Pancreas (tissue), 10 donors: ENCODE measurements around the gene EMILIN1. TPM values are rescaled to one million over a fixed set of nuclear protein-coding genes. Genes with fewer than 3 reads are reported as not detected.

ENCODE experiments used
- ATAC-seq, 4 donors: fragments of 200-7000 bp; cut with Tn5 transposase; one replicate each; pipeline versions ENCODE4 v1.8.0 to v1.9.1; 2020; ENCODE audit warnings: mild to moderate bottlenecking in 4 of 4, moderate library complexity in 4 of 4
- DNase-seq, 6 donors: peaks; one replicate each; pipeline ENCODE4 v3.0.0-alpha.2; 2020
- FAIRE-seq: peaks from 2 replicates; lab custom pipeline; 2012; peaks lifted over from hg19 to GRCh38; lab: Jason Lieb, UNC
- H3K27ac ChIP-seq, 4 donors: fragments of 200-600 bp; sonication (generic); 1 replicate in 3 of 4; 2 replicates in 1 of 4; pipeline versions ENCODE4 v1.5.0 to v1.8.0; 2020
- H3K27me3 ChIP-seq, 4 donors: fragments of 200-600 bp; one replicate each; pipeline ENCODE4 v1.8.0; 2021
- H3K36me3 ChIP-seq, 3 donors: fragments of 200-600 bp; sonication (generic) in 1 of 3; one replicate each; pipeline versions ENCODE4 v1.5.0 to v1.8.0; 2020 to 2021
- H3K4me1 ChIP-seq, 3 donors: fragments of 200-600 bp; one replicate each; pipeline ENCODE4 v1.8.0; 2021
- H3K4me3 ChIP-seq, 4 donors: fragments of 200-600 bp; sonication (generic) in 2 of 4; one replicate each; pipeline versions ENCODE4 v1.5.0 to v1.8.0; 2020 to 2021
- H3K9me3 ChIP-seq, 4 donors: fragments of 200-600 bp; one replicate each; pipeline ENCODE4 v1.8.0; 2021
- CTCF ChIP-seq, 4 donors: fragments of 200-600 bp; sonication (generic) in 3 of 4; IDR thresholded peaks; one replicate each; pipeline versions ENCODE4 v1.5.0 to v1.8.0; 2021; ENCODE audit warnings: antibody characterized with exemption in 4 of 4
- WGBS, 2 donors: extraction: QIAGEN DNeasy Blood & Tissue Kit; methylation state at CpG; one replicate each; pipeline ENCODE4 v1.1.7; 2013; 5-methylcytosine and 5-hydroxymethylcytosine counted together
- intact Hi-C, 3 donors: fragments of 100-400 bp; cut with DNase I; formaldehyde crosslinking; loops; one replicate each; pipeline versions ENCODE4 v1.11.1 to v1.14.2; 2022
- polyA plus RNA-seq, 2 donors: library from polyadenylated mRNA; stranded (reverse); fragments of 200-250 nt; gene quantifications; one replicate each; pipeline ENCODE4 v1.2.3, GENCODE V29; 2013
- total RNA-seq, 6 donors: library from RNA; stranded (reverse); fragmentation: NEBNext Ultra II Directional in 4 of 6; extraction: Animal tissue kit (Norgen Biotek cat#: 25700) in 4 of 6; gene quantifications; one replicate each; pipeline versions ENCODE4 v1.2.1 to v1.2.4, GENCODE V29; 2021 to 2023
- donor health status: healthy with polysubstance abuse.
- donor health status: DM: no; HTN: no; CAD: no; lungs with moderate emphysema.
- donor health status: DM: no; HTN: no; CAD: no.
- donor health status: control.
- donor health status: control.
- donor health status: Bipolar disorder and iron deficiency.
- donor health status: DM: yes; HTN: yes; CAD: no.
- donor health status: DM: no; HTN: no; CAD: no.
- donor health status: DM: no; HTN: no; CAD: no.
- donor health status: DM: yes; HTN: yes; CAD: no.

EMILIN1 gene
- total and polyA plus RNA-seq, 8 donors, result 2.6 to 47.1 (median 7.3) TPM

- Histone ChIP-seq H3K27ac (peak overlapping the region in 1 of 4 donors; percentile 81), H3K4me1 (peaks cover 0 to 6% (median 6%) of the 10 kb centered on the region in 3 donors), H3K9me3 (no peaks in the 10 kb centered on the region), H3K4me3 (peak overlapping the region; percentile 75 to 98 (median 86)), H3K27me3 (no peaks in the 10 kb centered on the region), H3K36me3 (peaks cover 6 to 16% (median 12%) of the 10 kb centered on the region in 3 donors)
- ATAC-seq, result no peak
- TF ChIP-seq CTCF (IDR thresholded peaks at IDR 0.05), result no peak
- intact Hi-C loops, result no loop called here
- WGBS, 2 donors, result 22 to 26% methylated on average over 14 of the region's 14 CpGs
- peak in 1 of 6 donors; percentile 49 for DNase-seq
- no peak for FAIRE-seq
Observed at GRCh38 chr2:27133195-27133875, 54.9 kb downstream of the EMILIN1 start.

DNA sequence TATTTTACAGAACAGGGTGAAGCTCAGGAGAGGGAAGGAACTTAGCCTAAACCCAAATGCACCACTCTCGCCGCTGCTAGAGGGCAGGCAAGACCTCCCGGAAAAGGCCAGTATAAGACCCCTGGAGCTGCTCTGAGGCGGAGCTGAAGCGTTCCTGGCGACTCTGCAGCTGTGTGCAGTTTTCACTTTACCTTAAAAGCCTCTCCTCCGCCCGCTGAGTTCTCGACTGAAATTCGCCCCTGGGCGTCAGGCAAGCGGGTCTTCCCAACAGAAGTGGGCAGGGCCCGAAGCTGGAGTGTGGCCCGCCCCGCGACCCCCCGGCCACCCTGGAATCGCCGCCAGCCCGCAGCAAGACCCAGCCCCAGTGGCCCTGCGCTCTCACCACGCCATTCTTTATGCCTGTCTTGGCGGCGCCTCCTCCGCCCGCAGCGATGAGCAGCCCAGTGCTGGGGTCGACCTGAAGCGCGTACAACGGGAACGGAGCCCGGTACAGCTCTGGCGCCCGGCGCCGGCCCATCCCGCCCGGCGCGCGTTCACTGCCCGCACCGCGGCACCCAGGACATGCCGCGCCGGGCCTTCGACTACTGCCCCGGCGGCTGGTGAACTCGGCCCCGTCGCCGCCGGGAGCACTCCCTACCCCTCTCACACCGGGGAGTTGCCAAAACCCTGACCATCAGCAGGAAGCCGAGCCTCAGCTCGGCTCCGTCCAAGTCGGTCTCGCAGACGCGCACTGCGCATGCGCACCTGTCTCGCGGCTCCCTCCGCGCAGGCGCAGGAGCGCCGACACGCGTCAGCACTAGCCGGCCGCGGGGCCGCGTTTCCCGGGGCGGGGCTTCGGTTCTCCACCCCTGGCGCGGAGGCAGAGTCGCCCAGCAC lies 55.7 kb downstream of the EMILIN1 start, which contains the start of gene PREB:
TSS of gene PREB (minus strand) at position 732 of the 876 bp plus-strand sequence. CDS start at position 517, 215 bp downstream.
- TF ChIP-seq CTCF (IDR thresholded peaks at IDR 0.05), result no peak
- peak within 1 kb of the TSS; percentile 68 to 81 (median 74) for H3K27ac ChIP-seq
- H3K4me1 ChIP-seq, result peaks cover 0 to 6% (median 6%) of the 10 kb centered on the region in 3 donors
- 0% methylated on average over 59 to 86 of the region's 86 CpGs for WGBS, 2 donors
- intact Hi-C loops, result no loop called here
- no peaks in the 10 kb centered on the region for H3K9me3 ChIP-seq
- no peaks in the 10 kb centered on the region for H3K27me3 ChIP-seq
- peak; percentile 95 to 97 (median 97) for ATAC-seq
- FAIRE-seq, result no peak
- H3K36me3 ChIP-seq, result peaks cover 6 to 16% (median 12%) of the 10 kb centered on the region in 3 donors
- DNase-seq, result peak; percentile 96 to 100 (median 99)
- peak within 1 kb of the TSS; percentile 75 to 98 (median 86) for H3K4me3 ChIP-seq

- H3K9me3 ChIP-seq, result no peaks in the 10 kb centered on the region
- ATAC-seq, result no peak
- H3K4me1 ChIP-seq, result peaks cover 0 to 6% (median 6%) of the 10 kb centered on the region in 3 donors
- H3K27me3 ChIP-seq, result no peaks in the 10 kb centered on the region
- FAIRE-seq, result no peak
- H3K4me3 ChIP-seq, result peak overlapping the region in 3 of 4 donors; percentile 75 to 98 (median 94)
- WGBS, 2 donors, result 53 to 54% methylated on average over 33 of the region's 33 CpGs
- H3K27ac ChIP-seq, result peak overlapping the region in 3 of 4 donors; percentile 73 to 81 (median 74)
- TF ChIP-seq CTCF (IDR thresholded peaks at IDR 0.05), result no peak
- H3K36me3 ChIP-seq, result peaks cover 6 to 16% (median 12%) of the 10 kb centered on the region in 3 donors
- intact Hi-C loops, result no loop called here
- no peak for DNase-seq
Observed at GRCh38 chr2:27134781-27135477, 56.5 kb downstream of the EMILIN1 start.

GRCh38 chr2:27135478-27135955 lies 57.1 kb downstream of the EMILIN1 start:
- no peak overlapping the region for H3K4me3 ChIP-seq
- 86 to 91% methylated on average over 12 of the region's 12 CpGs for WGBS, 2 donors
- peaks cover 6 to 15% (median 10%) of the 10 kb centered on the region in 3 donors for H3K36me3 ChIP-seq
- H3K9me3 ChIP-seq, result no peaks in the 10 kb centered on the region
- ATAC-seq (no peak), DNase-seq (no peak), FAIRE-seq (no peak)
- TF ChIP-seq CTCF (IDR thresholded peaks at IDR 0.05), result no peak
- H3K27ac ChIP-seq, result no peak overlapping the region
- intact Hi-C loops, result no loop called here
- H3K27me3 ChIP-seq, result no peaks in the 10 kb centered on the region
- H3K4me1 ChIP-seq, result peaks cover 0 to 6% (median 6%) of the 10 kb centered on the region in 3 donors

Other genes with a start within 250 kb of the EMILIN1 start
- gene DPYSL5, start 230.5 kb upstream of the EMILIN1 start, total RNA-seq, result under 1 TPM in 2 of 6 donors, not detected in 4; 0.09 to 0.12 TPM
- gene DPYSL5, start 230.5 kb upstream of the EMILIN1 start, polyA plus RNA-seq, result under 1 TPM in 1 of 2 donors, not detected in 1; 0.02 TPM
- 10 to 100 TPM in 2 of 6 donors, 1 to 10 TPM in 4; 4.7 to 10.9 (median 8.2) TPM for gene MAPRE3, start 108.0 kb upstream of the EMILIN1 start, total RNA-seq
- gene MAPRE3, start 108.0 kb upstream of the EMILIN1 start, polyA plus RNA-seq, result 10 to 100 TPM; 35.7 to 56.8 TPM
- gene TMEM214, start 45.6 kb upstream of the EMILIN1 start, total RNA-seq, result 10 to 100 TPM; 57.3 to 77.1 (median 59.8) TPM
- gene TMEM214, start 45.6 kb upstream of the EMILIN1 start, polyA plus RNA-seq, result 100 to 1,000 TPM in 1 of 2 donors, 10 to 100 TPM in 1; 72.1 to 109 TPM
- gene AGBL5, start 26.9 kb upstream of the EMILIN1 start, total RNA-seq, result 10 to 100 TPM in 5 of 6 donors, 1 to 10 TPM in 1; 8.2 to 15.5 (median 11.9) TPM
- gene AGBL5, start 26.9 kb upstream of the EMILIN1 start, polyA plus RNA-seq, result 10 to 100 TPM in 1 of 2 donors, 1 to 10 TPM in 1; 8.7 to 11.6 TPM
- gene OST4, start 7.0 kb upstream of the EMILIN1 start, total RNA-seq, result 100 to 1,000 TPM in 3 of 6 donors, 10 to 100 TPM in 3; 76.6 to 148 (median 108) TPM
- gene OST4, start 7.0 kb upstream of the EMILIN1 start, polyA plus RNA-seq, result 100 to 1,000 TPM; 183 to 188 TPM
- 10 to 100 TPM in 1 of 6 donors, 1 to 10 TPM in 5; 5.1 to 11.7 (median 6.3) TPM for gene KHK, start 8.2 kb downstream of the EMILIN1 start, total RNA-seq
- 10 to 100 TPM; 10.6 to 16.2 TPM for gene KHK, start 8.2 kb downstream of the EMILIN1 start, polyA plus RNA-seq
- 1 to 10 TPM in 1 of 6 donors, under 1 TPM in 4, not detected in 1; 0.42 to 1.1 (median 0.78) TPM for gene CGREF1, start 40.5 kb downstream of the EMILIN1 start, total RNA-seq
- gene CGREF1, start 40.5 kb downstream of the EMILIN1 start, polyA plus RNA-seq, result 1 to 10 TPM in 1 of 2 donors, under 1 TPM in 1; 0.49 to 1.2 TPM
- under 1 TPM in 5 of 6 donors, not detected in 1; 0.26 to 0.47 (median 0.34) TPM for gene ABHD1, start 45.2 kb downstream of the EMILIN1 start, total RNA-seq
- under 1 TPM; 0.27 to 0.99 TPM for gene ABHD1, start 45.2 kb downstream of the EMILIN1 start, polyA plus RNA-seq
- 10 to 100 TPM; 24.6 to 38.7 (median 29.6) TPM for gene PREB, start 56.0 kb downstream of the EMILIN1 start, total RNA-seq
- gene PREB, start 56.0 kb downstream of the EMILIN1 start, polyA plus RNA-seq, result 10 to 100 TPM; 61.4 to 73.6 TPM
- not detected for gene PRR30, start 60.8 kb downstream of the EMILIN1 start, total RNA-seq
- gene PRR30, start 60.8 kb downstream of the EMILIN1 start, polyA plus RNA-seq, result not detected
- gene TCF23, start 70.4 kb downstream of the EMILIN1 start, total RNA-seq, result under 1 TPM in 4 of 6 donors, not detected in 2; 0.03 to 0.19 (median 0.04) TPM
- not detected for gene TCF23, start 70.4 kb downstream of the EMILIN1 start, polyA plus RNA-seq
- gene ATRAID, start 133.4 kb downstream of the EMILIN1 start, total RNA-seq, result 10 to 100 TPM; 38.9 to 56.8 (median 48.6) TPM
- gene ATRAID, start 133.4 kb downstream of the EMILIN1 start, polyA plus RNA-seq, result 100 to 1,000 TPM in 1 of 2 donors, 10 to 100 TPM in 1; 68.1 to 106 TPM
- 10 to 100 TPM in 5 of 6 donors, 1 to 10 TPM in 1; 8.3 to 15.3 (median 13.1) TPM for gene SLC5A6, start 133.7 kb downstream of the EMILIN1 start, total RNA-seq
- gene SLC5A6, start 133.7 kb downstream of the EMILIN1 start, polyA plus RNA-seq, result 10 to 100 TPM; 14.9 to 15.0 TPM
- gene CAD, start 138.8 kb downstream of the EMILIN1 start, total RNA-seq, result 10 to 100 TPM in 5 of 6 donors, 1 to 10 TPM in 1; 9.6 to 23.4 (median 14.7) TPM
- 10 to 100 TPM; 17.5 to 24.6 TPM for gene CAD, start 138.8 kb downstream of the EMILIN1 start, polyA plus RNA-seq
- gene SLC30A3, start 184.4 kb downstream of the EMILIN1 start, total RNA-seq, result under 1 TPM in 1 of 6 donors, not detected in 5; 0.12 TPM
- under 1 TPM in 1 of 2 donors, not detected in 1; 0.15 TPM for gene SLC30A3, start 184.4 kb downstream of the EMILIN1 start, polyA plus RNA-seq
- gene DNAJC5G, start 196.8 kb downstream of the EMILIN1 start, total RNA-seq, result under 1 TPM in 1 of 6 donors, not detected in 5; 0.06 TPM
- gene DNAJC5G, start 196.8 kb downstream of the EMILIN1 start, polyA plus RNA-seq, result under 1 TPM in 1 of 2 donors, not detected in 1; 0.34 TPM
- 1 to 10 TPM in 1 of 6 donors, under 1 TPM in 5; 0.08 to 1.1 (median 0.33) TPM for gene TRIM54, start 203.8 kb downstream of the EMILIN1 start, total RNA-seq
- gene TRIM54, start 203.8 kb downstream of the EMILIN1 start, polyA plus RNA-seq, result under 1 TPM; 0.27 to 0.31 TPM
- 1 to 10 TPM in 1 of 6 donors, under 1 TPM in 5; 0.51 to 1.0 (median 0.76) TPM for gene UCN, start 229.8 kb downstream of the EMILIN1 start, total RNA-seq
- 1 to 10 TPM; 2.7 to 4.6 TPM for gene UCN, start 229.8 kb downstream of the EMILIN1 start, polyA plus RNA-seq
- gene MPV17, start 244.5 kb downstream of the EMILIN1 start, total RNA-seq, result 10 to 100 TPM; 24.8 to 38.0 (median 32.0) TPM
- gene MPV17, start 244.5 kb downstream of the EMILIN1 start, polyA plus RNA-seq, result 10 to 100 TPM; 57.3 to 71.8 TPM